HepG2 (cell line): Measurements from ENCODE around the gene PNPLA2. TPM values are rescaled to one million over a fixed set of nuclear protein-coding genes. Genes with fewer than 3 reads are reported as not detected.

Experiments used
- CCDC6 ChIP-seq: sonication (generic); formaldehyde crosslinking; IDR thresholded peaks from 2 replicates; pipeline ENCODE4 v1.8.1; 2022; ENCODE audit warnings: mild to moderate bottlenecking, missing genetic modification reagents, moderate library complexity
- DNMT1 ChIP-seq: sonication (generic); formaldehyde crosslinking; IDR thresholded peaks from 2 replicates; pipeline ENCODE4 v1.5.1; 2020; ENCODE audit warnings: mild to moderate bottlenecking, missing genetic modification reagents
- E2F5 ChIP-seq: sonication (generic); formaldehyde crosslinking; conservative IDR thresholded peaks from 2 replicates; pipeline ENCODE4 v1.4.0; 2020; ENCODE audit warnings: missing genetic modification reagents
- GATA4 ChIP-seq: sonication (generic); IDR thresholded peaks from 2 replicates; pipeline ENCODE4 v1.6.1; 2016; ENCODE audit warnings: antibody characterized with exemption, low read depth, borderline replicate concordance
- GATAD1 ChIP-seq: IDR thresholded peaks from 2 replicates; pipeline ENCODE4 v1.6.1; 2016; ENCODE audit warnings: missing genetic modification reagents, missing compliant biosample characterization
- HNRNPLL ChIP-seq: fragments of 200-400 bp; formaldehyde crosslinking; IDR thresholded peaks from 2 replicates; pipeline ENCODE4 v1.6.1; 2017; ENCODE audit warnings: mild to moderate bottlenecking, low read depth, low read length; ENCODE audit not compliant: poor library complexity, severe bottlenecking
- KDM5B ChIP-seq: sonication (generic); formaldehyde crosslinking; IDR thresholded peaks from 2 replicates; pipeline ENCODE4 v1.4.0; 2020; ENCODE audit warnings: missing genetic modification reagents, mild to moderate bottlenecking, borderline replicate concordance
- MTA1 ChIP-seq: sonication (generic); formaldehyde crosslinking; IDR thresholded peaks from 2 replicates; pipeline ENCODE4 v1.4.0; 2020; ENCODE audit warnings: missing genetic modification reagents, mild to moderate bottlenecking, borderline replicate concordance
- POLR2A ChIP-seq, 2 experiments: IDR thresholded peaks; 2 replicates each; pipeline ENCODE4 v1.6.1; 2011; ENCODE audit warnings: low read depth in 2 of 2, low read length in 2 of 2, mild to moderate bottlenecking in 1 of 2, moderate library complexity in 1 of 2; ENCODE audit not compliant: insufficient read depth in 1 of 2
- RFX1 ChIP-seq: fragments of 450-650 bp; IDR thresholded peaks from 2 replicates; pipeline ENCODE4 v1.6.1; 2017
- STAT6 ChIP-seq: sonication (generic); formaldehyde crosslinking; IDR thresholded peaks from 2 replicates; pipeline ENCODE4 v1.4.0; 2020; ENCODE audit warnings: missing genetic modification reagents, mild to moderate bottlenecking, borderline replicate concordance
- YEATS2 ChIP-seq: sonication (generic); formaldehyde crosslinking; IDR thresholded peaks from 2 replicates; pipeline ENCODE4 v1.4.0; 2020; ENCODE audit warnings: missing genetic modification reagents, borderline replicate concordance
- ZNF205 ChIP-seq: IDR thresholded peaks from 2 replicates; pipeline ENCODE4 v1.6.1; 2018; ENCODE audit warnings: missing biosample characterization, missing genetic modification reagents
- ZNF44 ChIP-seq: sonication (generic); formaldehyde crosslinking; IDR thresholded peaks from 2 replicates; pipeline ENCODE4 v1.5.1; 2020; ENCODE audit warnings: mild to moderate bottlenecking, missing genetic modification reagents
- ZNF503 ChIP-seq: sonication (generic); formaldehyde crosslinking; IDR thresholded peaks from 2 replicates; pipeline ENCODE4 v1.4.0; 2020; ENCODE audit warnings: missing genetic modification reagents
- ZNF563 ChIP-seq: sonication (generic); formaldehyde crosslinking; IDR thresholded peaks from 2 replicates; pipeline ENCODE4 v1.8.0; 2022; ENCODE audit warnings: mild to moderate bottlenecking, moderate library complexity, missing genetic modification reagents
- ZNF768 ChIP-seq: sonication (generic); formaldehyde crosslinking; IDR thresholded peaks from 2 replicates; pipeline ENCODE4 v1.4.0; 2020; ENCODE audit warnings: missing genetic modification reagents
- ZNF891 ChIP-seq: sonication (generic); formaldehyde crosslinking; IDR thresholded peaks from 2 replicates; pipeline ENCODE4 v1.5.0; 2020; ENCODE audit warnings: mild to moderate bottlenecking, missing genetic modification reagents
- ZSCAN30 ChIP-seq: sonication (generic); formaldehyde crosslinking; IDR thresholded peaks from 2 replicates; pipeline ENCODE4 v1.5.0; 2020; ENCODE audit warnings: mild to moderate bottlenecking, missing genetic modification reagents
- polyA plus RNA-seq, 8 experiments: library from polyadenylated mRNA; depleted of rRNA in 3 of 8; stranded (reverse) in 7 of 8; unstranded in 1 of 8; fragments of >200 nt; fragmentation: Illumina TruSeq in 4 of 8; extraction: Trizol in 4 of 8; gene quantifications; 2 replicates each; pipeline versions ENCODE4 v1.2.1 to v1.2.3, GENCODE V29; 2011 to 2016; ENCODE audit warnings: low read depth in 4 of 8, missing spikeins in 1 of 8, mixed read lengths in 1 of 8; ENCODE audit not compliant: insufficient read depth in 1 of 8
- total RNA-seq, 5 experiments: library from RNA; depleted of rRNA; stranded (reverse); fragments of >200 nt; fragmentation: Illumina TruSeq; extraction: Trizol; gene quantifications; 2 replicates each; pipeline ENCODE4 v1.2.3, GENCODE V29; 2016; ENCODE audit warnings: low read depth in 1 of 5
- TF ChIP-seq, protein P1 (sequence below): sonication (generic); formaldehyde crosslinking; IDR thresholded peaks from 2 replicates; pipeline ENCODE4 v1.4.0; 2020; ENCODE audit warnings: mild to moderate bottlenecking, missing genetic modification reagents
- TF ChIP-seq, protein P2 (sequence below): sonication (generic); formaldehyde crosslinking; IDR thresholded peaks from 2 replicates; pipeline ENCODE4 v1.4.0; 2020; ENCODE audit warnings: missing genetic modification reagents

PNPLA2 gene
- total and polyA plus RNA-seq, 2 of the 13 experiments (the other 11 are each of a cell fraction or from before 2014, with no cell fraction given) = 10.5 to 43.2 TPM

GRCh38 chr11:863023-863909, 44.6 kb downstream of the PNPLA2 start (continued):
- TF ChIP-seq YEATS2 (CRISPR knock-in tag) = no peak
- TF ChIP-seq RFX1 = no peak
- TF ChIP-seq POLR2A (IDR thresholded peaks at IDR 0.05; ENCODE audit: insufficient read depth in 1 of 2, low read depth in 2 of 2, low read length in 2 of 2) = 0 out of 4 replicates have a peak, but pooled peaks of 1 of the 2 experiments have one; percentile 20
- TF ChIP-seq CCDC6 (CRISPR knock-in tag) = no peak
- TF ChIP-seq ZNF768 (CRISPR knock-in tag) = no peak
- no peak for TF ChIP-seq ZSCAN30
- TF ChIP-seq, protein P1, sequence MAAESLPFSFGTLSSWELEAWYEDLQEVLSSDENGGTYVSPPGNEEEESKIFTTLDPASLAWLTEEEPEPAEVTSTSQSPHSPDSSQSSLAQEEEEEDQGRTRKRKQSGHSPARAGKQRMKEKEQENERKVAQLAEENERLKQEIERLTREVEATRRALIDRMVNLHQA = no peak
- no peak for TF ChIP-seq ZNF503 (CRISPR knock-in tag)
- no peak for TF ChIP-seq ZNF44 (CRISPR knock-in tag)
- TF ChIP-seq STAT6 (CRISPR knock-in tag) = no peak
- TF ChIP-seq GATAD1 (CRISPR knock-in tag) = no peak
- 0 out of 2 replicates have a peak, but pooled peaks have one; percentile 7 for TF ChIP-seq ZNF891 (CRISPR knock-in tag)
- no peak for TF ChIP-seq HNRNPLL
- TF ChIP-seq KDM5B (CRISPR knock-in tag) = no peak
- TF ChIP-seq E2F5 (CRISPR knock-in tag) = no peak
- TF ChIP-seq MTA1 (CRISPR knock-in tag) = no peak
- TF ChIP-seq ZNF205 = no peak
- TF ChIP-seq GATA4 = no peak
- 0 out of 2 replicates have a peak, but pooled peaks have one; percentile 27 for TF ChIP-seq ZNF563
- TF ChIP-seq, protein P2, sequence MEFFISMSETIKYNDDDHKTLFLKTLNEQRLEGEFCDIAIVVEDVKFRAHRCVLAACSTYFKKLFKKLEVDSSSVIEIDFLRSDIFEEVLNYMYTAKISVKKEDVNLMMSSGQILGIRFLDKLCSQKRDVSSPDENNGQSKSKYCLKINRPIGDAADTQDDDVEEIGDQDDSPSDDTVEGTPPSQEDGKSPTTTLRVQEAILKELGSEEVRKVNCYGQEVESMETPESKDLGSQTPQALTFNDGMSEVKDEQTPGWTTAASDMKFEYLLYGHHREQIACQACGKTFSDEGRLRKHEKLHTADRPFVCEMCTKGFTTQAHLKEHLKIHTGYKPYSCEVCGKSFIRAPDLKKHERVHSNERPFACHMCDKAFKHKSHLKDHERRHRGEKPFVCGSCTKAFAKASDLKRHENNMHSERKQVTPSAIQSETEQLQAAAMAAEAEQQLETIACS = no peak
- no peak for TF ChIP-seq DNMT1 (CRISPR knock-in tag)
